Ovary (tissue), 9 donors: Measurements from ENCODE around the gene IL1RN. TPM values are rescaled to one million over a fixed set of nuclear protein-coding genes. Genes with fewer than 3 reads are reported as not detected.
"Not testable (repeated sequence)": the region's sequence is repeated elsewhere in the genome, so short reads cannot be mapped to it uniquely, and the experiment has no call there.

Experiments used
- DNase-seq, 5 donors: peaks; one replicate each; pipeline ENCODE4 v3.0.0-alpha.2; 2019 to 2020
- H3K27ac ChIP-seq, 2 donors: fragments of 200-600 bp; one replicate each; pipeline versions ENCODE4 v1.5.1 to v1.8.0; 2019 to 2022
- H3K27me3 ChIP-seq: fragments of 200-600 bp; one replicate; pipeline ENCODE4 v1.8.0; 2022
- H3K36me3 ChIP-seq: fragments of 200-600 bp; sonication (generic); one replicate; pipeline ENCODE4 v1.5.1; 2019
- H3K4me1 ChIP-seq: one replicate; pipeline ENCODE4 v1.8.1; 2013; ENCODE audit warnings: mild to moderate bottlenecking, moderate library complexity; ENCODE audit not compliant: insufficient read depth
- H3K4me3 ChIP-seq: fragments of 200-600 bp; sonication (generic); one replicate; pipeline ENCODE4 v1.5.1; 2017
- H3K9me3 ChIP-seq, 2 donors: fragments of 200-600 bp in 1 of 2; sonication (generic) in 1 of 2; one replicate each; pipeline versions ENCODE4 v1.5.1 to v1.8.1; 2013 to 2019; ENCODE audit warnings: mild to moderate bottlenecking in 1 of 2, moderate library complexity in 1 of 2
- CTCF ChIP-seq, 3 donors: fragments of 450-650 bp in 2 of 3; fragments of 200-600 bp in 1 of 3; IDR thresholded peaks; one replicate each; pipeline versions ENCODE4 v1.5.1 to v1.8.0; 2016 to 2022; ENCODE audit warnings: antibody characterized with exemption in 3 of 3, mild to moderate bottlenecking in 1 of 3
- EP300 ChIP-seq: sonication (generic); formaldehyde crosslinking; IDR thresholded peaks from one replicate; pipeline ENCODE4 v1.6.1; 2017; ENCODE audit warnings: antibody characterized with exemption
- POLR2A ChIP-seq: fragments of 450-650 bp; IDR thresholded peaks from one replicate; pipeline ENCODE4 v1.6.1; 2017; ENCODE audit warnings: antibody characterized with exemption, mild to moderate bottlenecking, moderate library complexity
- WGBS, 3 donors: extraction: QIAGEN DNeasy Blood & Tissue Kit in 1 of 3; methylation state at CpG; one replicate each; pipeline versions ENCODE4 v1.1.5 to v1.1.7; 2013 to 2017; 5-methylcytosine and 5-hydroxymethylcytosine counted together
- intact Hi-C, 4 donors: fragments of 100-400 bp; cut with DNase I; formaldehyde crosslinking; loops; one replicate each; pipeline versions ENCODE4 v1.11.0 to v1.15.1; 2022 to 2023
- polyA plus RNA-seq, 2 donors: library from polyadenylated mRNA; stranded (reverse); fragments of 200-250 nt in 1 of 2; fragments of 350-450 nt in 1 of 2; fragmentation: Illumina TruSeq in 1 of 2; extraction: RNeasy Lipid Tissue Mini Kit (QIAGEN cat#74804) in 1 of 2; gene quantifications; one replicate each; pipeline ENCODE4 v1.2.3, GENCODE V29; 2013 to 2014
- total RNA-seq, 7 donors: library from RNA; depleted of rRNA in 2 of 7; stranded (reverse); fragments of >200 nt in 2 of 7; fragmentation: NEBNext Ultra II Directional in 3 of 7; extraction: Animal tissue kit (Norgen Biotek cat#: 25700) in 3 of 7; gene quantifications; one replicate each; pipeline versions ENCODE4 v1.1.0 to v1.2.4, GENCODE V29; 2016 to 2023
- donor health status: DM: no; HTN: no; CAD: no; lungs with moderate emphysema.
- donor health status: DM: no; HTN: no; CAD: no.
- donor health status: Bipolar disorder and iron deficiency.
- donor health status: DM: yes; HTN: yes; CAD: no.
- donor health status: DM: no; HTN: no; CAD: no.
- donor health status: DM: yes; HTN: yes; CAD: no.

The IL1RN gene
- total and polyA plus RNA-seq, 9 donors, result 0.29 to 7.9 (median 0.56) TPM; not detected in 1

- no peak overlapping the region for H3K4me3 ChIP-seq
- no peak overlapping the region for H3K27ac ChIP-seq
- H3K4me1 ChIP-seq, result no peaks in the 10 kb centered on the region
- intact Hi-C loops, result no loop called here
- WGBS, 3 donors, result 75 to 88% (median 83%) methylated on average over 5 of the region's 5 CpGs
- no peaks in the 10 kb centered on the region for H3K9me3 ChIP-seq
- H3K27me3 ChIP-seq, result no peaks in the 10 kb centered on the region
- TF ChIP-seq EP300 (no peak), POLR2A (no peak), CTCF (IDR thresholded peaks at IDR 0.05) (no peak)
- no peak for DNase-seq
- no peaks in the 10 kb centered on the region for H3K36me3 ChIP-seq
Observed at GRCh38 chr2:113092864-113093612, 34.4 kb upstream of the IL1RN start.

GRCh38 chr2:113093613-113093977 lies 33.8 kb upstream of the IL1RN start:
- H3K4me3 ChIP-seq, result no peak overlapping the region
- no peak for DNase-seq
- H3K27ac ChIP-seq, result no peak overlapping the region
- no peaks in the 10 kb centered on the region for H3K27me3 ChIP-seq
- H3K4me1 ChIP-seq, result no peaks in the 10 kb centered on the region
- TF ChIP-seq CTCF (IDR thresholded peaks at IDR 0.05) (no peak), POLR2A (no peak), EP300 (no peak)
- no peaks in the 10 kb centered on the region for H3K36me3 ChIP-seq
- H3K9me3 ChIP-seq, result no peaks in the 10 kb centered on the region
- WGBS, 3 donors, result 43 to 73% (median 54%) methylated on average over 2 of the region's 2 CpGs
- intact Hi-C loops, result no loop called here

- intact Hi-C loops, H3K9me3 ChIP-seq, H3K4me1 ChIP-seq, H3K36me3 ChIP-seq, DNase-seq, H3K27ac ChIP-seq, H3K4me3 ChIP-seq, H3K27me3 ChIP-seq: not testable (repeated sequence)
- 83 to 96% (median 93%) methylated on average over 12 to 14 of the region's 14 CpGs for WGBS, 3 donors
Observed at GRCh38 chr2:113096306-113096705, 31.1 kb upstream of the IL1RN start.

- H3K36me3 ChIP-seq, H3K27ac ChIP-seq, H3K27me3 ChIP-seq, H3K4me1 ChIP-seq, intact Hi-C loops, H3K4me3 ChIP-seq, H3K9me3 ChIP-seq, DNase-seq: not testable (repeated sequence)
- 45 to 90% (median 80%) methylated on average over 2 of the region's 2 CpGs for WGBS, 3 donors
Observed at GRCh38 chr2:113096842-113097618, 30.4 kb upstream of the IL1RN start.

GRCh38 chr2:113098041-113098440 lies 29.4 kb upstream of the IL1RN start:
- Histone ChIP-seq H3K4me1 (no peaks in the 10 kb centered on the region), H3K36me3 (no peaks in the 10 kb centered on the region), H3K4me3 (no peak overlapping the region), H3K27ac (no peak overlapping the region), H3K27me3 (no peaks in the 10 kb centered on the region), H3K9me3 (no peaks in the 10 kb centered on the region)
- DNase-seq, result no peak
- TF ChIP-seq CTCF (IDR thresholded peaks at IDR 0.05) (no peak), EP300 (no peak), POLR2A (no peak)
- 83 to 88% (median 83%) methylated on average over 4 of the region's 4 CpGs for WGBS, 3 donors
- intact Hi-C loops, result no loop called here
